ENCODE data around the gene ZNF613.
"Not testable (repeated sequence)": the region's sequence is repeated elsewhere in the genome, so short reads cannot be mapped to it uniquely, and the experiment has no call there.

Gene ZNF613

DNA sequence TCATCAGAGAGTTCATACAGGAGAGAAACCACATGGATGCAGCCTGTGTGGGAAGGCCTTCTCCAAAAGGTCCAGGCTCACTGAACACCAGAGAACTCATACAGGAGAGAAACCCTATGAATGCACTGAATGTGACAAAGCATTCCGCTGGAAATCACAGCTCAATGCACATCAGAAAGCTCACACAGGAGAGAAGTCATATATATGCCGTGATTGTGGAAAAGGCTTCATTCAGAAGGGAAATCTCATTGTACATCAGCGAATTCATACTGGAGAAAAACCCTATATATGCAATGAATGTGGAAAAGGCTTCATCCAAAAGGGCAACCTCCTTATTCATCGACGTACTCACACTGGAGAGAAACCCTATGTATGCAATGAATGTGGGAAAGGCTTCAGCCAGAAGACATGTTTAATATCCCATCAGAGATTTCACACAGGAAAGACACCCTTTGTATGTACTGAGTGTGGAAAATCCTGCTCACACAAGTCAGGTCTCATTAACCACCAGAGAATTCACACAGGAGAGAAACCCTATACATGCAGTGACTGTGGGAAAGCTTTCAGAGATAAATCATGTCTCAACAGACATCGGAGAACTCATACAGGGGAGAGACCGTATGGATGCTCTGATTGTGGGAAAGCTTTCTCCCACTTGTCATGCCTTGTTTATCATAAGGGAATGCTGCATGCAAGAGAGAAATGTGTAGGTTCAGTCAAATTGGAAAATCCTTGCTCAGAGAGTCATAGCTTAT, 17.7 kb downstream of the ZNF613 start:
- DNase-seq (ENCODE audit: low spot score) = no peak

GRCh38 chr19:51946602-51947001, 19.3 kb downstream of the ZNF613 start:
- DNase-seq (ENCODE audit: low spot score) = no peak

DNA sequence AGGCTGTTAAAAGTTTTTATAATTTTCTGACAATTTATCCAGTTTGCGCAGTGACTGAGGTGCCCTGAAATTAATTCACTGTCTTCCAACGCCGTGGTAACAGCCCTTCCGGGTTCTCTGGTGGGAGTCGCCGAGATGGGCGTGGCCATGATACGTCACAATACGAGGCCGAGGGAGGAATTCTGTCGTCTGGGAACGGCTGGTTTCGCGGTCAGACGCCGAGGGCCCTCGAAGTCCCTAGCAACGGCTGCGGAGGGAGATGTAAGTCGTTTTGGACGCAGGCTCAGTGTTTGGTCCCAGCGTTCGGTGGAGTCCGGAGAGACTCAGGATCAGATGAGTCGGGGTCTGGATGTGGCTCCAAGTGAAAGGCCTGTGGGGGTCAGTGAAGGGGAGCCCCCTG, 21.7 kb downstream of the ZNF613 start:
- peak; percentile 43 for DNase-seq (ENCODE audit: low spot score)

DNA sequence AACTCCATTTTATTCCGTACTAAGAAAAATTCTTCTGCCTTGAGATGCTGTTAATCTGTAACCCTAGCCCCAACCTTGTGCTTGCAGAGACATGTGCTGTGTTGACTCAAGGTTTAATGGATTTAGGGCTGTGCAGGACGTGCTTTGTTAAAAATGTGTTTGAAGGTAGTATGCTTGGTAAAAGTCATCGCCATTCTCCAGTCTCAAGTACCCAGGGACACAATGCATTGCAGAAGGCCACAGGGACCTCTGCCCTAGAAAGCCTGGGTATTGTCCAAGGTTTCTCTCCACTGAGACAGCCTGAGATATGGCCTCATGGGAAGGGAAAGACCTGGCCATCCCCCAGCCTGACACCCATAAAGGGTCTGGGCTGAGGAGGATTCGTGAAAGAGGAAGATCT, 30.6 kb downstream of the ZNF613 start:
- DNase-seq (ENCODE audit: low spot score) = not testable (repeated sequence)

DNA sequence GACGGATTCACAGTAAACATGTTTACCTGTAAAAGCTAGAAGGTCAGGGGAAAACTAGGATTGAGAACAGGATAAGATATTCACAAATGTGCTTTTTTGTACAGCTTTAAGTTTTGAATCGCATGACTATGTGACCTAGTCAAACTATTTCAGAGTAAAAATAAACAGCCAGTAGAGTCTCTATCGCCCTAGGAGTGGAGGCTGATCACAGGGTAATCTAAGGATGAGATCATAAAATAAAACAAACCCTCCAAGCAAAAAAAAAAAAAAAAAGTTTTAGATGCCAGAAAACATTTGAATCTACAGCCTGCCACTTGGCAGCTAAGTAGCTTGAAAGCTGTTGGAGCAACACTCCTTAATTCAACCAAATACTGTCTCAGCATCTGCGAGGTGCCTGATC, 32.5 kb downstream of the ZNF613 start:
- DNase-seq (ENCODE audit: low spot score) = no peak

DNA sequence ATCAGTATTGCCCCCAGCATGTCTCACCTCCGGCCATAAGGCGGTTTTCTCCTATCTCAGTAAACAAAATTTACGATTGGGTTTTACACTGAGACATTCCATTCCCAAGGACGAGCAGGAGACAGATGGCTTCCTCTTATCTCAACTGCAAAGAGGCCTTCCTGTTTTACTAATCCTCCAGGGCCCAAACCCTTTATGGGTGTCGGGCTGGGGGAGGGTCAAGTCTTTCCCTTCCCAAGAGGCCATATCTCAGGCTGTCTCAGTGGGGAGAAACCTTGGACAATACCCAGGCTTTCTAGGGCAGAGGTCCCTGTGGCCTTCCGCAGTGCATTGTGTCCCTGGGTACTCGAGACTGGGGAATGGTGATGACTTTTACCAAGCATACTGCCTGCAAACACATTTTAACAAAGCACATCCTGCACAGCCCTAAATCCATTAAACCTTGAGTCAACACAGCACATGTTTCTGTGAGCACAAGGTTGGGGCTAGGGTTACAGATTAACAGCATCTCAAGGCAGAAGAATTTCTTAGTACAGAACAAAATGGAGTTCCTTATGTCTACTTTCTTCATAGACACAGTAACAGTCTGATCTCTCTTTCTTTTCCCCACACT, 33.5 kb downstream of the ZNF613 start:
- not testable (repeated sequence) for DNase-seq (ENCODE audit: low spot score)

- DNase-seq (ENCODE audit: low spot score) = no peak
Observed at GRCh38 chr19:51965583-51965982, 38.3 kb downstream of the ZNF613 start.

DNA sequence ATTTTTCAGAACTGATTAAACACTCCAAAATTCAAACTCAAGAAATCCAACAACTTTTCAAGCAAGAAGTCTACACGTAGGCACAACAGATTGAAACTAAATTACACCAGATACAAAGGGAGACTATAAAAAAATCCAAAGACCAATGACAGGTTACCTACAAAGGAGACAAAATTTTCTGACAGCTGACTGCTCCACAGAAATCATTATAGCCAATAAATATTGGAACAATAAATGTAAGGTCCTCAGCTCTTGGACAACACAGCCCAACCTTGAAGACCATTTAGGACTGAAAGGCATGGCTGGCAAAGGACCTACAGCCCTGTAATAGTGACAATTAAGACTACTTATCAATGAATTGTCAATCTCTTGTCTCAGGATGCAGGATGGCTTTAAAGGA, 43.4 kb downstream of the ZNF613 start:
- no peak for DNase-seq (ENCODE audit: low spot score)

- no peak for DNase-seq (ENCODE audit: low spot score)
Observed at GRCh38 chr19:51971624-51972023, 44.4 kb downstream of the ZNF613 start.

DNA sequence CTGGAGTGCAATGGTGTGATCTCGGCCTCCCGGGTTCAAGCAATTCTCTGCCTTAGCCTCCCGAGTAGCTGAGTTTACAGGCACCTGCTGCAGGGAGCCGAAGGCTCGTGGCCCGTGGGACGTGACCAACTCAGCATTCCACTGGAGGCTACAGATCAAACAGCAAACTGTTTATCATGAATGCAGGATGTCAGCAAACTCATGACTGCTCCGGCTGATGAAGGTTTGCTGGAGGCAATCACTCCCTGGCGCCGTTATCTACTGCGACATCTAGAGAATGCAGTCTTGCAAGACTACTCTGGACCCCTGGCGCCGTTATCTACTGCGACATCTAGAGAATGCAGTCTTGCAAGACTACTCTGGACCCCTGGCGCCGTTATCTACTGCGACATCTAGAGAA, 48.5 kb downstream of the ZNF613 start:
- not testable (repeated sequence) for DNase-seq (ENCODE audit: low spot score)

GRCh38 chr19:51976852-51977251, 49.6 kb downstream of the ZNF613 start:
- DNase-seq (ENCODE audit: low spot score) = no peak

DNA sequence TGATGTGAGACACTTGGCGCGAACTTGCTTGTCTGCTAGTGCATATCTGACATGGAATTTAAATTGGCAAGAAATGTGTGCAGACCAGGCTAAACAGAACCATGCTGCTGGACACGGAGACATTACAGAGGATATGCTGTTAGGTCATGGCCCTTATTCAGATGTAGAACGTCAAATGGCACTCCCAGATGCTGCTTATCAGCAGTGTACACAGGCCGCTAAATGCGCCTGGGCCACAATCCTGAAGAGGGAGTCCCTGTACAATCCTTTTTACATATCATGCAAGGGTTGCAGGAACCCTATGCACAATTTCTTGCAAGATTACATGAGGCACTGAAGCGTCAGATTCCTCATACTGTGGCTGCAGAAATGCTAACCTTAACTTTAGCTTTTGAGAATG, 50.1 kb downstream of the ZNF613 start:
- DNase-seq (ENCODE audit: low spot score) = no peak

GRCh38 chr19:51978882-51979281, 51.6 kb downstream of the ZNF613 start:
- no peak for DNase-seq (ENCODE audit: low spot score)

GRCh38 chr19:51980116-51980736, 53.0 kb downstream of the ZNF613 start:
- DNase-seq (ENCODE audit: low spot score) = no peak

DNA sequence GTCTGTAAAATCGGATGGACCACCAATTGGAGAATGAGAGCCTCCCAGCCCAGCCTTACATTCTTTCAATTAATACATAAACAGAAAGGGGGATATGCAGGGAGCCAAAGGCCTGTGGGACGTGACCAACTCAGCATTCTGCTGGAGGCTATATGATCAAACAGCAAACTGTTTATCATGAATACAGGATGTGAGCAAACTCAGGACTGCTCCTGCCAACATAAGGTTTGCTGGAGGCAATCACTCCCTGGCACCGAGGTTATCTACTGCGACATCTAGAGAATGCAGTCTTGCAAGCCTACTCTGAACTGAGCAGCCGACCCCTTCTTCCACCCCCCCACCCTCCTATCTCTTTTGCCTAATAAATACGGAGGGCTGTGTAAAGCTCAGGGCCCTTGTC, 53.7 kb downstream of the ZNF613 start:
- not testable (repeated sequence) for DNase-seq (ENCODE audit: low spot score)

GRCh38 chr19:51983361-51983760, 56.1 kb downstream of the ZNF613 start:
- DNase-seq (ENCODE audit: low spot score) = no peak

DNA sequence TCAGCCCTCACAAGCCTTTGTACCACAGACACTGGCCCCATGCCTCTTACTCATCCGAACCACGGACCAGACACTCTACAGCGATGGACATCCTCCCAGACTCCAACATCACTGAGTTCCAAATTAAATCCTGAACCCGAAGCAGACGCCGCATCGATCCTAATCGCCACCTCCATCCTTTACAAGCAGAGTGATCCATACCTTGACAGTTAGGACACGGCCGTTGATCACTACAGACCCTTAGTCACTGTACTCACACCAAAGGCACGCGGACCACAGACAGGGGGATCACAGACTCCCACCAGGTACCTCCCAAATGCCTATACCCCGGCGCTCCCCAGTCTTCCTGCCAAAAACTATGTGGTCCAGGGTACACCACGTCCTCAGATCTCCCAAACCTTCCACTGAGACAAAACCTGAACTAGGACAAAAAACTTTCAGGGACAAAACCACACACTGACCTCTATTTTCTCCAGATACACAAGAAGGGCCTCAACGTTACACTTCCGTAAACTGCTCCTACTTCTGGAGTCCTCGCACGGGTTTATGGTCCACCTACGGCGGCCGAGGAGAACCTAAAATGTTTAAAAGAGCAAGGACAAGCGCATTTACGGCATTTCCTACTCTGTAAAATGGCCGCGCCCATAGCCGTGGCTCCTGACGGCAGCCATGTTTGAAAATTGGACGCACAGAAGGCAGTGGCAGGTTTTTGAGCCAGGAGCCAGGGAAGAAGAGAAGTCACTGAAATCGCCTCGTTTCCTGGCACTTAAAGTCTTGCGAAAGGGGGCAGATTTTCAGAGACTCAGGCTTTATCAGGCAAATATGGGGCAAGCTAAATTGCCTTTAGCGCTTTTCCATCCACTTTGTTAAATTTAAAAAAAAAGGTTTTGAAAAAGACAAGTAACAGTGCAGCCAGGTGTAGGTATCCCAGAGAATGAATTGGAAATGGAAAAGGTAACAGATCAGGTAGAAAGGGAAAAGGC, 59.3 kb downstream of the ZNF613 start, which contains the start of gene ZNF350:
ZNF350 (minus strand) TSS at position 532 of the 983 bp plus-strand sequence. CDS start 12,480 bp downstream, outside the sequence.
- DNase-seq (ENCODE audit: low spot score) = peak; percentile 92

DNA sequence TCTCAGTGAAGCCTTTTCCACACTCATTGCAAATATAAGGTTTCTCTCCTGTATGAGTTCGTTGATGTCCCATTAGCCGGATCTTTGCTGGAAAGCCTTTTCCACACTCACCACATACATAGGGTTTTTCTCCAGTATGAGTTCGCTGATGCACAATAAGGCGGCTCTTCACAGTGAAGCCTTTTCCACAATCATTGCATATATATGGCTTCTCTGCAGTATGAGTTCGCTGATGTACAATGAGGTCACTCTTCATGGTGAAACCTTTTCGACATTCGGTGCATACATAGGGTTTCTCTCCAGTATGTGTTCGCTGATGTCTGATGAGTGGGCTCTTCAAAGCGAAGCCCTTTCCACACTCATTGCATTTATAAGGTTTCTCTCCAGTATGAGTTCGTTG, 66.2 kb downstream of the ZNF613 start:
- DNase-seq (ENCODE audit: low spot score) = no peak

DNA sequence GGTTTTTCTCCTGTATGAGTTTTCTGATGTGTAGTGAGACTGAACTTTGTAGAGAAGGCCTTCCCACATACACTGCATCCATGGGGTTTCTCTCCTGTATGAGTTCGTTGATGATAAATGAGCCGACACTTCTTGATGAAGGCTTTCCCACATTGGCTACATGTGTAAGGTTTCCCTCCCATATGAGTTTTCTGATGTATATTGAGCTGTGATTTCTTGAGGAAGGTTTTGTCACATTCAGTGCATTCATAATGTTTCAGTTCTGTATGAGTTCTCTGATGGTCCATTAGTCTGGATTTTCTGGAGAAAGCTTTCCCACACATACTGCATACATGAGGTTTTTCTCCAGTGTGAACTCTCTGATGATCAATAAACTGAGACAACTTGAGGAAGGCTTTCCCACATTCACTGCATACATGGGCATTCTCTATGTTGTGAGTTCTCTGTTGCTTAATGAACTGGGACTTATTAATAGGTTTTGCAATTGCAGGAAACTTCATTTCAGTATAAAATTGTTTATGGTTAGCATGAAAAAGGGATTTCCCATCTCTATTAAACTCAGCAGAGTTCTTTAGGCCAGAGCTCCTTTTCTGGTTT, 66.9 kb downstream of the ZNF613 start:
- no peak for DNase-seq (ENCODE audit: low spot score)

All from AG08395 (cell line).